Right lobe of liver (tissue), 4 donors: ENCODE results near the gene ROGDI.

ENCODE experiments used
- POLR2A ChIP-seq: fragments of 450-650 bp; IDR thresholded peaks from one replicate; pipeline ENCODE4 v1.6.1; 2017; ENCODE audit warnings: antibody characterized with exemption, mild to moderate bottlenecking
- TF ChIP-seq, protein P1 (sequence below), 4 donors: fragments of 200-600 bp in 3 of 4; fragments of 450-650 bp in 1 of 4; IDR thresholded peaks; one replicate each; pipeline versions ENCODE4 v1.5.1 to v1.8.0; 2016 to 2022; ENCODE audit warnings: antibody characterized with exemption in 4 of 4, mild to moderate bottlenecking in 2 of 4
- donor health status: DM: no; HTN: no; CAD: no.
- donor health status: DM: no; HTN: no; CAD: no.
- donor health status: DM: no; HTN: yes; CAD: no.

DNA sequence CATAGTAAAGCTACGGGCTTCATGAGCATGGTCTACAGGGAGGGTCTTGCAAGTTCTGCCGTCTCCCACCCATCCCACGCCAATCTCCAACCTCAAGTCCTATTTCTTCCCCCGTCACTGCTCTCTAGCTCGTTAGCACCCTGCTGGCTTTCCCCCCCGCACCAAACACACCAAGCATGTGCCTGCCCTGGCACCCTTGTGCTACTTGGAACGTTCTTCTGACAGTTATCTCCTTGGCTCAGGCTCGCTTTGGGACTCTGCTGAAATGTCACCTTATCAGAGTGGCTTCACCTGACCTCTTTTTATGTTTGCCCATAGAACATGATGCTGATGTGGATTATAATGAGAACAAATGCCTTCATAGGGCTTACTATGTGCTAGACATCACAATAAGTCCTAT lies 22.8 kb upstream of the ROGDI start:
- TF ChIP-seq, protein P1, sequence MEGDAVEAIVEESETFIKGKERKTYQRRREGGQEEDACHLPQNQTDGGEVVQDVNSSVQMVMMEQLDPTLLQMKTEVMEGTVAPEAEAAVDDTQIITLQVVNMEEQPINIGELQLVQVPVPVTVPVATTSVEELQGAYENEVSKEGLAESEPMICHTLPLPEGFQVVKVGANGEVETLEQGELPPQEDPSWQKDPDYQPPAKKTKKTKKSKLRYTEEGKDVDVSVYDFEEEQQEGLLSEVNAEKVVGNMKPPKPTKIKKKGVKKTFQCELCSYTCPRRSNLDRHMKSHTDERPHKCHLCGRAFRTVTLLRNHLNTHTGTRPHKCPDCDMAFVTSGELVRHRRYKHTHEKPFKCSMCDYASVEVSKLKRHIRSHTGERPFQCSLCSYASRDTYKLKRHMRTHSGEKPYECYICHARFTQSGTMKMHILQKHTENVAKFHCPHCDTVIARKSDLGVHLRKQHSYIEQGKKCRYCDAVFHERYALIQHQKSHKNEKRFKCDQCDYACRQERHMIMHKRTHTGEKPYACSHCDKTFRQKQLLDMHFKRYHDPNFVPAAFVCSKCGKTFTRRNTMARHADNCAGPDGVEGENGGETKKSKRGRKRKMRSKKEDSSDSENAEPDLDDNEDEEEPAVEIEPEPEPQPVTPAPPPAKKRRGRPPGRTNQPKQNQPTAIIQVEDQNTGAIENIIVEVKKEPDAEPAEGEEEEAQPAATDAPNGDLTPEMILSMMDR (IDR thresholded peaks at IDR 0.05): no peak
- TF ChIP-seq POLR2A: no peak
